D341Med (cell line): ENCODE data around the gene UMODL1.
"Not testable (repeated sequence)": the region's sequence is repeated elsewhere in the genome, so short reads cannot be mapped to it uniquely, and the experiment has no call there.

Source experiments
- DNase-seq: peaks from one replicate; pipeline ENCODE4 v3.0.0; 2012; ENCODE audit warnings: low spot score

UMODL1 gene

GRCh38 chr21:42113926-42114409 lies 42.9 kb downstream of the UMODL1 start:
- DNase-seq = no peak

DNA sequence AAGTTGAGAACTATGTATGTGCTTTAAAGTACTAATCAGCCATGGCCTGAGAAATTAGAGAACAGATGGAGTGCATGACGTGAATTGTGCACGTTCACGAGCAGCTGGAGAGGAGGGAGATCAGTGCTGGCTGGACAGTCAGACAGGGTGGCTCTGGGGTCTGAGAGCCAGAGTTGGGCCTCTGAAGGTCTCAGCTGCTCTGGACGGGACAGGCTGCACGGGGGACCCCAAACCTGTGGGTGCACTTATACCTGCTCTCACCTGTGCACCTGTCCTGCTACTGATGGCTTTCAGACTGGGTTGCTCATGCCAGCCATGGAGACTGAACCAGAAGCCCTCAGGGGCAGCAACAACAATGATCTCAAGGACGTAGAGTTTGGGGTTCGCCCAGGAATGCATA lies 43.5 kb downstream of the UMODL1 start:
- DNase-seq = no peak

GRCh38 chr21:42115136-42115683 lies 44.1 kb downstream of the UMODL1 start:
- DNase-seq = no peak

DNA sequence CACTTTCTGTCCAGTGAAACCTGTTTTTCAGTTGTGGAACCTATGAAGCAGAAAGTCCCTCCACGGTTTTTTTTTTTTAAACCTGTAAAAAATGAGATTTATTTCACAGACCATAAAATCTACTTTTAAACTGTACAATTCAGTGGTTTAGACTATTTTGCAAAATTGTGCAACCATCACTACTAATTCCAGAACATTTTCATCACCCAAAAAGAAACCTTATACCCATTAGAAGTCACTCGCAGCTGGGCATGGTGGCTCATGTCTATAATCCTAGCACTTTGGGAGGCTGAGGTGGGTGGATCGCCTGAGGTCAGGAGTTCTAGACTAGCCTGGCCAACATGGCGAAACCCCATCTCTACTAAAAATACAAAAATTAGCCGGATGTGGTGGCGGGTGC lies 45.4 kb downstream of the UMODL1 start:
- not testable (repeated sequence) for DNase-seq

- DNase-seq = peak; percentile 85
Observed at GRCh38 chr21:42117229-42117966, 46.3 kb downstream of the UMODL1 start.

DNA sequence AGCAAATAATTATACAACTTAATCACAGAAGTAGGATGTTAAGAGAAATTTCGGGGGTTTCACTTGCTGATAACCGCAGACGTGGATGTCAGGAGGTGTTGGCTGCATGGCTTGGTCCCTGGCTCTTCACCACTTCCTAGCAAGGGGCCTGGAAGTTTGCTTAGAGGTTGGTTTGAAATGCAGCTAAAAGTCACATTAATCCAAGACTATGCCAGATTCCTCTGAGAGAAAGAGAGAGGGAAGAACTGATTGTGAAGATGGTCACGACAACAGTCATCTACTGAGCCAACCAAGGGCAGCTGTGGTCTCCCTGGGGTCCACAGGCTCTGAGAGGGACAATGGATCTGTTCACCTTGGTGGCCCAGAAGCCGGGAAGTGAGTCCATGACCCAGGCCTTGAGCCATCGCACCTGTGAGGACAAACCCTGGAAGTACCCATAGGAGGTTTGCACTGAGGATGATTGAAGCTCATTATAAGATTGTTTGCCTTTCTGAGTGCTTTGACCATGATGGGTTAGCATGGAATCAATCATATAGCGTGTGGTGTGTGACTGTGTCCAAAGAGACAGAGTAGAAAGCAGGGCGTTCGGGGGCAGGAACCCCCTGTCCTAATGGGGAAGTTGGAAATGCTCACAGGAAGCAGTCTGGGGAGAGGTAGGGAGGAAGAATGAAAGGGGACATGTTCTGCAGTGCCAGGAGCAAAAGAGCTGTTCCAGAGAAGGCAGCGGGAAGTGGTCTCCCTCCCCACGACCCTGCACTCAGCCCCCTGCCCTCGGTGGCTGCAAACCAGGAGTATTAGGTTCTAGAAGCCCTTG lies 47.1 kb downstream of the UMODL1 start:
- DNase-seq = no peak

DNA sequence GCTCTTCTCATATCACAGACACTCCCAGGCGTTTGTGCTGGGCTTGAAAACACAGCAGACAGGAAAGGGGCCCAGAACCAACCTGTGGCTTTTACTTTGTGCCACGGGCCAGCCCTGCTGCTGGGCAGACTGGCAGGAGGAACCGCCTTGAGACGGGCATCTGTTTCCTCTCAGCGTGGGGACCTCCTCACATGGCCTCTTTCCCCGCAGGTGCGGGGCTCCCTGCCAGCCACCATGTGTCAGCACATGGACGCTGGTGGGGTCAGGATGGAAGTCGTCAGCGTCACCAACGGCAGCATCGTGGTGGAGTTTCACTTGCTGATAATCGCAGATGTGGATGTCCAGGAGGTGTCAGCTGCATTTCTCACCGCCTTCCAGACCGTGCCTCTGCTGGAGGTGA lies 47.8 kb downstream of the UMODL1 start:
- DNase-seq = no peak

- no peak for DNase-seq
Observed at GRCh38 chr21:42120101-42120902, 49.2 kb downstream of the UMODL1 start.

DNA sequence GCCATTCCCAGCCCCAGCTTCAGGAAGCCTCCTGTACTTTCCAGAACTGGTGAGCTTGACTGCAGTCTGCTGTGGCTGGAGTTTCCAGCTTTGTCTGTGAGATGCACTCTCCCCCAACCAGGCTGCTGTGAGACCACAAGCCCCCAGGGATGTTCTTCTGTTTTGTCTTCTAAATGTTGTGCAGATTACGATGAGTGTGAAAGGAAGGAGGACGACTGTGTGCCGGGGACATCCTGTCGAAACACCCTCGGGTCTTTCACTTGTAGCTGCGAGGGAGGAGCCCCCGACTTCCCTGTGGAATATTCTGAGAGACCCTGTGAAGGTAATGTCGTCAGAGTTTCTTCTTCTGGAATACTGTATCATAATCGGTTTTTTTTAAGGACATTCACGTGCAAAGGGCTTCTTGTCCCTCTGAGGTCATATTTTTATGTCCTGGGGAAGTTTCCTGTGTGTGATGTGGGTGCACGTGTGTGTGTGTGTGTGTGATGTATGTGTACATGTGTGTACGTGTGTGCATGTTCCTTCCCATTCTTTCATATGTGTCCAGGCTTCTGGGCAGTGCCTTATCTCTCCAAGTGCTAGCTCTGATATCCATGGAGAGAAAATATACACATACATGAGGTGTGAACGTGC lies 49.9 kb downstream of the UMODL1 start:
- DNase-seq = no peak

DNA sequence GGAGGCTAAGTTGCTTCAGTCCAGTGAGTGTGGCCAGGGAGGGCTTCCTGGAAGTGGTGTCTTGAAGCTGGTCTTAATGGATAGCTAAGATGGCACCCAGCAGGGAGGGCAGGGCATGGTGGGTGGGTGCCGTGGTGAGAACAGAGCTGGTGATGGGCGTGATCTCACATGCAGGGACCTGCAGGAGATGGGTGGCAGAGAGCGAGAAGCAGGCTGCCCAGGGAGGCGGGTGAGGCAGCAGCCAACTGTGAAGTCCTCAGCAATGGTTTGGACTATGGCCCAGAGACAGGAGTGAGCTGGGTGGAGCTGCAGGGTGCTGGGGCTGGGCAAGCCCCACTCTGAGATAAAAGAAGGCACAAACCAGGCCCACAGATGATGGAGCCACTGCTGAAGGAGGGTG lies 50.7 kb downstream of the UMODL1 start:
- no peak for DNase-seq

DNA sequence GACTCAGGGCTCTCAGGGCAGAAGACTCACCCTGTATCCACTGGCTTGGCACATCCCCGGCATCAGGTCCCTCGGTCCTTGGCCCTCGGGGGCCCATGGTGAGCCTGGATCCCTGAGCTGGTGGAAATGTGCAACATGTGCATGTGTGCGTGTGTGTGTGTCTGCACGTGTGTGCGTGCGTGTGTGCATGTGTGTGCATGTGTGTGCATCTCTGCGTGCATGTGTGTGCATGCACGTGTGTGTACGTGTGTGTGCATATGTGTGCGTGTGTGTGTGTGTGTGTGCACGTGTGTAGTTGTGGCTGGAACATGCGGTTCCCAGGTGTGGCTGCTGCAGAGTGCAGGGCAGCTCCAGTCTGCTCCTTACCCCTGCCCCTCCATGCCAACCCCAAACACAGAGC lies 51.3 kb downstream of the UMODL1 start:
- DNase-seq = no peak

GRCh38 chr21:42122808-42123207 lies 51.7 kb downstream of the UMODL1 start:
- no peak for DNase-seq

DNA sequence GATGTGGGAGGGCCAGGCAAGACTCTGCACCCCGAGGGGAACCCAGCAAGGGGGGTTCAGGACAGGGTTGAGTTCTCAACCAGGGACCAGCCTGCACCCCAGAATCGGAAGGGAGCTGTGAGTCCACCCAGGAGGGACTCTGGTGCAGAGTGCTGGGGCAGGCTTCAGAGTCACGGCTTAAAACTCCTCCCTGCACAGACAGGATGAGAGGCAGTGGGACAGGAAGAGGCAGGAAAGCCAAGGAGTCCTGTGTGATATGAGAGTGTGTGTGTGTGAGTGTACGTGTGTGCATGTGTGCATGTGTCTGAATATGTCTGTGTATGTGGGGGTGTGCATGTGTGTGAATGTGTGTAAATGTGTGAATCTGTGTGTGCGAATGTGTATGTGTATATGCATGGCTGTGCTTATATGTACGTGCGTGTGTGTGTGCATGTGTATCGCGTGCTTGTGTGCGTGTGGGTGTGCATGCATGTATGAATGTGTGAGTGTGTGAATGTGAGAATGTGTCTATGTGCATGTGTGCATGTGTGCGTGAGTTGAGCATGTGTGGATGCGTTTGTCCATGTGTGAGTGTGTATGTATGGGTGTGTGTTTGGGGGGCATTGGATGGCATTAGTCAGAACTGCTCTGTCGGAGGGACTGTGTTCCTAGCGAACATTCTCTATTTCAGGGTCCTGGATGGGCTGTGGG lies 52.2 kb downstream of the UMODL1 start:
- no peak for DNase-seq

- no peak for DNase-seq
Observed at GRCh38 chr21:42124081-42124480, 53.0 kb downstream of the UMODL1 start.

DNA sequence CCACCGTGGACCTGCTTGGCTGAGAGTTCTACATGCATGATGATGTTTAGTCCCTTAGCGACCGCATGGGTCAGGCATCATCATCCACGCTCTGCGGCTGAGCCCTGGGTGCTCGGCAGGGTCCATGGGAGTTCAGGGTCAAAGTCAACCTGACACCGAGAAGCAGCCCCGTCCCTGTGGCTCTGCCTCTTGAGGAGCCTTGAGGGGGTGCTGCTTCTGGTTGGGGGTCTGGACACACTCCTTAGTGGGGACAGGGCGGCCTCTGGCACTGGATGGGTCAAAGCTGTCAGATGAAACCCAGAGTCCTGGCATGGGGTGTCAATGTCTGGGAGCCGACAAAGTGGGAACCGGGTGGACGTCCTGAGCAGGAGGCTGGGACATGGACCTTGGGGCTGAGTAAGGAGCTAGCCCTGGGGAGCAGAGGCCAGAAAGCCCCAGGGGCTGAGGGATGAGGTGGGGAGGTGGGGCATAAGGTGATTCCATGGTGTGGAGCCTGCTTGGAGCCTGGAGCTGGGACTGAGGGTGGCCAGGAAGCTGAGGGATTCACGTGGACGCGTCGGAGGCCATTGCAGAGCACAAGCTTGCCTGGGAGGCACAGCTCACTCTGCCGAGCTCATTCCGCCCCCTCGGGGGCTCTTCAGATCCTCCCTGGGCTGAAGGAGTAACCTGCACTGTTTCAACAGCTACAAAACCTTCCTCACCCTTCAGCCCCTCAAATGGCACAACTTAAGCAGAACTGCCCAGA lies 53.9 kb downstream of the UMODL1 start:
- no peak for DNase-seq

DNA sequence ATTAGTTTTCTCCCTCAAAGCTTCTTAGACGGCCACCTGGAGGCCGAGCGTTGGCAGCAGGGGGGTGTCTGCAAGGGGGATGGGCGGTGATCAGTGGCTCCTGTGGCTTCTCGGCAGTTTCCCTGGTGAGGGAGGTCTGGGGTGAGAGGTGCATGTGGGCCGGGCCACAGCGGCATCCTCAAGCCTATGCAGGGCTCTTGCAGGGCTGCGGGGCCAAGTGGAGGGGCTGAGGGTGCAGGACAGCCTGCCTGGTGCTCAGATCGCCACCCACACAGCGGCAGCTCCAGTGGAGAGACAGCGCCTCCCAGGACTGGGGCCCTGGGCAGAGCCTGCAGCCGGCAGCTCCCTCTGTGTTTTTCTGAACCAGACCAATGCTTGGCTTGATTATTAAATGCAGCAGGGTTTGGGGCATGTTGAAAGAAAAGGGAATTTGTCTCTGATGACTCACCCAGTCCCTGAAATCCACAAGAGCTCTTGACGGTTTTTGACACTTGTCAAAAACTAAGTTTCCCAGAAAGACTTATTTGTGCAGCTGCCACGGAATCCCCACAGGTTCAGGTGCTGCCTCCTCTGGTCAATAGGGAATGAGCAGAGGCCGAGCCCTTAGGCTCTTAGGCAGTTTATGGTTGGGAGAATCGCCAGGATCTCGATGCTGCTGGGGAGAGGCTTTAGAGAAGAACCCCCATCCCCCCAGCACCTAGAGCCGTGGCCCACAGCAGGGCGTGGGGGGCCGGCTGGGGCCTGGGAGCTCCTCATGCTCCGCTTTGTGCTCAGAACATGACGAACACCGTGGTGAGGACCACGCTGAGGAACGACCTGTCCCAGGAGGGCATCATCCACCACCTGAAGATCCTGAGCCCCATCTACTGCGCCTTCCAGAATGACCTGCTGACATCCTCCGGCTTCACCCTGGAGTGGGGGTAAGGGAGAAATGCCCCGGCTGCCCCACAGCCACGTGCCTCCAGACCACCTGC lies 54.7 kb downstream of the UMODL1 start:
- no peak for DNase-seq

DNA sequence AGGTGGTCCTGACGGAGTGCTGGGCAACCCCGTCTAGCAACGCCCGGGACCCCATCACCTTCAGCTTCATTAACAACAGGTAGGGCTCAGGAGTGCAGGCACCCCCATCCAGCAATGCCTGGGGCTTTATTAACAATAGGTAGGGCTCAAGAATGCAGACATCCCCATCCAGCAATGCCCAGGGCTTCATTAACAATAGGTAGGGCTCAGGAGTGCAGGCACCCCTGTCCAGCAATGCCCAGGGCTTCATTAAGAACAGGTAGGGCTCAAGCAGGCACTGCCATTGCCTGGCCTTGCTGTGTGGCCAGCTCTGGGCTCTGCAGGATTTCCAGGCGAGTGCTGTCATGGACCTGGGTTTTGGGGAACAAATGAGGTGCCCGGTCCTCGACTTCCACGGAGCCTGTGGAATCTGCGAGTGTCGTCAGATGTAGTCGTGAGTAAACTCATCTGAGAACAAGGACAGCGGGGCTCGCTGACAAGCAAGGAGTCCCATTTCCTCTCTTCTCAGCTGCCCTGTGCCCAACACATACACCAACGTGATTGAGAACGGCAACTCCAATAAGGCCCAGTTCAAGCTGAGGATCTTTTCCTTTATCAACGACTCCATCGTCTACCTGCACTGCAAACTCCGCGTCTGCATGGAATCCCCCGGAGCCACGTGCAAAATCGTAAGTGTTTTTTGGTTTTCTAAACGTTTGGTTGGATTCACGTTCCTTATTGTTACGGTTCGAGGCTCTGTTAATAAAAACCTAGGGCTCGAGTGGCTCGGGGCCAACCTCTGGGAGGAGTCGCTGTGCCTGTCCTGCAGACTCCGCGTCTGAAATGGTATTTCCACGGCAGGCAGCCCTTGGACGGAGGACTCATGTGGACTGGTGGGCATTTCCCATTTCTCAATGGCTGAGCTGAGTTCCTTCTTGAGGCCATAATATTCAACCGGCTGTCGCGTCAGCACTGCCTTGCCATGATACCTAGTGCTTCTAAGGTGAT lies 56.3 kb downstream of the UMODL1 start:
- no peak for DNase-seq
